Activated CD4-positive, alpha-beta T cell treated with anti-CD3 and anti-CD28 coated beads for 36 hours (primary cell): ENCODE measurements around the gene EYA4. TPM values are rescaled to one million over a fixed set of nuclear protein-coding genes. Genes with fewer than 3 reads are reported as not detected.

ENCODE experiments used
- ATAC-seq: fragments of 200-7000 bp; cut with Tn5 transposase; one replicate; pipeline ENCODE4 v1.10.0; 2021; ENCODE audit warnings: mild to moderate bottlenecking, moderate library complexity
- CTCF ChIA-PET: fragments of 350-600 bp; sonication (Branson Sonifier 250); formaldehyde crosslinking; loops from one replicate; lab custom pipeline; 2021; ENCODE audit warnings: antibody characterized with exemption; lab: Charles Lee
- POLR2A ChIA-PET: fragments of 350-600 bp; sonication (Branson Sonifier 250); formaldehyde crosslinking; loops from one replicate; lab custom pipeline; 2021; ENCODE audit warnings: antibody characterized with exemption, inconsistent platforms; lab: Charles Lee
- DNase-seq: peaks from one replicate; pipeline ENCODE4 v3.0.0-alpha.2; 2020
- H3K27ac Mint-ChIP-seq: one replicate; pipeline ENCODE4 v1.8.0; 2021; ENCODE audit warnings: mixed read lengths
- H3K27me3 Mint-ChIP-seq: one replicate; pipeline ENCODE4 v1.8.0; 2021; ENCODE audit warnings: mixed read lengths
- H3K36me3 Mint-ChIP-seq: one replicate; pipeline ENCODE4 v1.8.0; 2021; ENCODE audit warnings: low read depth, mixed read lengths
- H3K4me1 Mint-ChIP-seq: one replicate; pipeline ENCODE4 v1.8.0; 2021; ENCODE audit warnings: mixed read lengths
- H3K4me3 Mint-ChIP-seq: one replicate; pipeline ENCODE4 v1.8.0; 2021; ENCODE audit warnings: mild to moderate bottlenecking, moderate library complexity, mixed read lengths
- H3K9me3 Mint-ChIP-seq: one replicate; pipeline ENCODE4 v1.8.0; 2021; ENCODE audit warnings: low read depth, mixed read lengths
- intact Hi-C, 2 experiments: fragments of 100-400 bp; cut with DNase I in 1 of 2; cut with micrococcal nuclease in 1 of 2; formaldehyde crosslinking; loops; one replicate each; pipeline versions ENCODE4 v1.14.2 to v1.15.1; 2022 to 2024; cut with DNase I, micrococcal nuclease
- total RNA-seq, 2 experiments: library from RNA; stranded (reverse); gene quantifications; one replicate each; pipeline ENCODE4 v1.2.3, GENCODE V29; 2021

EYA4 gene
- total RNA-seq, 2 experiments from 2014 or later, result not detected

GRCh38 chr6:133568970-133569889 is 328.1 kb downstream of the EYA4 start:
- intact Hi-C loops, result loop anchor here (1.0 to 5.0 kb wide), 5 partner anchors 268 to 528 kb away; no protein-coding TSS in a partner anchor

GRCh38 chr6:133571681-133572080 is 330.5 kb downstream of the EYA4 start:
- DNase-seq, result no peak
- no peak overlapping the region for H3K4me3 Mint-ChIP-seq
- peaks cover 25% of the 10 kb centered on the region for H3K27me3 Mint-ChIP-seq
- POLR2A ChIA-PET, result no interaction called here
- H3K27ac Mint-ChIP-seq, result no peak overlapping the region
- H3K4me1 Mint-ChIP-seq, result peaks cover 7% of the 10 kb centered on the region
- intact Hi-C loops, result no loop called here
- CTCF ChIA-PET, result no interaction called here
- H3K36me3 Mint-ChIP-seq, result no peaks in the 10 kb centered on the region
- no peaks in the 10 kb centered on the region for H3K9me3 Mint-ChIP-seq
- no peak for ATAC-seq

More at GRCh38 chr6:133568970-133569889, 328.1 kb downstream of the EYA4 start:
- peaks cover 7% of the 10 kb centered on the region for H3K4me1 Mint-ChIP-seq
- H3K27ac Mint-ChIP-seq, result no peak overlapping the region
- H3K4me3 Mint-ChIP-seq, result peak overlapping the region; percentile 40
- ATAC-seq (peak; percentile 99), DNase-seq (peak; percentile 61)
- no peaks in the 10 kb centered on the region for H3K9me3 Mint-ChIP-seq
- no peaks in the 10 kb centered on the region for H3K36me3 Mint-ChIP-seq
- peaks cover 28% of the 10 kb centered on the region for H3K27me3 Mint-ChIP-seq
- ChIA-PET POLR2A (interaction anchor here (1.1 kb wide), 1 partner anchor 755 kb away, joined by 3 read pairs; the partner anchor contains the start of gene RPS12), CTCF (interaction anchor here (0.8 to 4.1 kb wide), 15 partner anchors 12 to 760 kb away, joined by 3 to 51 read pairs (median 5); no protein-coding TSS in a partner anchor)

DNA sequence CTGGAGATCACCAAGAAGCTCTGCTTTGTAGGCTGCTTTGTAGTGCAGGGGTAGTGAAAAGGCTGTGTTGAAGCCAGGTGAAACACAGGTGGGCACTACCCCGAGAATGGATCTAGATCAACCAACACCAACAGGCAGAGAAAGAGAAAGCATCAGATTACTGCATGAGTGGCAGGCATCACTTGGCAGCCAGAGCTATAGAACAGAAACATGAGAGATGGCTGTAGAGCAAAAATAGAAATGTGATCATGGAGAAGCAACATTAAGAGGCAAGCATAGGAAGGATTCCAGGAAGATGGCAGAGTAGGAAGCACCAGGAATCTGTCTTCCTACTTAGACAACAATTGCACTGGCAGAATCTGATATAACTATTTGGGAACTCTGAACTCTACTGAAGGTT is 336.7 kb downstream of the EYA4 start:
- ATAC-seq, result no peak
- no peak overlapping the region for H3K4me3 Mint-ChIP-seq
- no peaks in the 10 kb centered on the region for H3K9me3 Mint-ChIP-seq
- H3K27me3 Mint-ChIP-seq, result peaks cover 6% of the 10 kb centered on the region
- CTCF ChIA-PET, result interaction anchor here (1.5 kb wide), 1 partner anchor 339 kb away, joined by 3 read pairs; no protein-coding TSS in a partner anchor
- POLR2A ChIA-PET, result no interaction called here
- H3K4me1 Mint-ChIP-seq, result no peaks in the 10 kb centered on the region
- H3K36me3 Mint-ChIP-seq, result no peaks in the 10 kb centered on the region
- H3K27ac Mint-ChIP-seq, result no peak overlapping the region
- no peak for DNase-seq
- intact Hi-C loops, result no loop called here
